Mammary epithelial cell (primary cell): ENCODE measurements around the gene LINC00305.

Source experiments
- EZH2 ChIP-seq: IDR thresholded peaks from 2 replicates; pipeline ENCODE4 v1.6.1; 2012; ENCODE audit warnings: low read length, inconsistent platforms, borderline replicate concordance
- TF ChIP-seq, protein P1 (sequence below), 2 donors: IDR thresholded peaks in 1 of 2; conservative IDR thresholded peaks in 1 of 2; 2 replicates each; pipeline ENCODE4 v1.5.1; 2011 to 2012; ENCODE audit warnings: inconsistent platforms in 2 of 2, low read length in 2 of 2, mild to moderate bottlenecking in 2 of 2, control low read depth in 1 of 2, low read depth in 1 of 2; ENCODE audit not compliant: insufficient read depth in 1 of 2; ENCODE audit errors: extremely low read depth in 1 of 2

DNA sequence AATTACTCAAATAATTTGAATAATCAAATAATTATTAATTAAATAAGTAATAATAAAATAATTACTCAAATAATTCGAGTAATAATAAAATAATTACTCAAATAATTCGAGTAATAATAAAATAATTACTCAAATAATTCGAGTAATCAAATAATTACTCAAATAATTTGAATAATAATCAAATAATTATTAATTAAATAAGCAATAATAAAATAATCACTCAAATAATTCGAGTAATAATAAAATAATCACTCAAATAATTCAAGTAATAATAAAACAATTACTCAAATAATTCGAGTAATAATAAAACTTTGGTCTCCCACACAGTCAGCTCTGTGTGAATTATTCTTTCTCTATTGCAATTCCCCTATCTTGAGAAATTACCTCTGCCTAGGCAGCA is 30.0 kb upstream of the LINC00305 start:
- TF ChIP-seq, protein P1, sequence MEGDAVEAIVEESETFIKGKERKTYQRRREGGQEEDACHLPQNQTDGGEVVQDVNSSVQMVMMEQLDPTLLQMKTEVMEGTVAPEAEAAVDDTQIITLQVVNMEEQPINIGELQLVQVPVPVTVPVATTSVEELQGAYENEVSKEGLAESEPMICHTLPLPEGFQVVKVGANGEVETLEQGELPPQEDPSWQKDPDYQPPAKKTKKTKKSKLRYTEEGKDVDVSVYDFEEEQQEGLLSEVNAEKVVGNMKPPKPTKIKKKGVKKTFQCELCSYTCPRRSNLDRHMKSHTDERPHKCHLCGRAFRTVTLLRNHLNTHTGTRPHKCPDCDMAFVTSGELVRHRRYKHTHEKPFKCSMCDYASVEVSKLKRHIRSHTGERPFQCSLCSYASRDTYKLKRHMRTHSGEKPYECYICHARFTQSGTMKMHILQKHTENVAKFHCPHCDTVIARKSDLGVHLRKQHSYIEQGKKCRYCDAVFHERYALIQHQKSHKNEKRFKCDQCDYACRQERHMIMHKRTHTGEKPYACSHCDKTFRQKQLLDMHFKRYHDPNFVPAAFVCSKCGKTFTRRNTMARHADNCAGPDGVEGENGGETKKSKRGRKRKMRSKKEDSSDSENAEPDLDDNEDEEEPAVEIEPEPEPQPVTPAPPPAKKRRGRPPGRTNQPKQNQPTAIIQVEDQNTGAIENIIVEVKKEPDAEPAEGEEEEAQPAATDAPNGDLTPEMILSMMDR (conservative IDR thresholded peaks at IDR 0.05 in 1 of 2, IDR thresholded peaks at IDR 0.05 in 1 of 2; ENCODE audit: extremely low read depth in 1 of 2, insufficient read depth in 1 of 2, low read depth in 1 of 2, low read length in 2 of 2): no peak
- TF ChIP-seq EZH2: no peak
